Middle frontal gyrus (tissue), 1 donor: ENCODE measurements around the gene MED6.

ENCODE experiments used
- DNase-seq: peaks from one replicate; pipeline ENCODE4 v3.0.0-alpha.2; 2015; ENCODE audit warnings: low spot score; ENCODE audit errors: extremely low spot score

Gene MED6

DNA sequence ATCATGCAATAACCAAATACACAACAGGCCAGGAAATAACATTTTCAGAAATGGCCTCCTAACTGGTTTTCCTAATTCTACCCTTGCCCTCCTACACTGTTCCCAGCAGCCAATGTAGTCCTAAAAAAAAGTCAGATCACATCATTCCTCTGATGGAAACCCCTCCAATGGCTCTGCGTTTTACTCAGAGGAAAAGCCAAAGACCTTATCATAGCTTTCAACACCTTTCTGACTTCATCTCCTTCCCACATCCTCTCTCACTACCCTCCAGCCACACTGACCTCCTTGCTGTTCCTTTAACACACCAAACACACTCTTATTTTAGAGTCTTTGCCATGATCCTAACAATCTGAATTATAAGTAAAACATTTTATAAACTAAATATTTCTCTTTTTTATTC is 1.1 kb downstream of the MED6 start:
- no peak for DNase-seq

DNA sequence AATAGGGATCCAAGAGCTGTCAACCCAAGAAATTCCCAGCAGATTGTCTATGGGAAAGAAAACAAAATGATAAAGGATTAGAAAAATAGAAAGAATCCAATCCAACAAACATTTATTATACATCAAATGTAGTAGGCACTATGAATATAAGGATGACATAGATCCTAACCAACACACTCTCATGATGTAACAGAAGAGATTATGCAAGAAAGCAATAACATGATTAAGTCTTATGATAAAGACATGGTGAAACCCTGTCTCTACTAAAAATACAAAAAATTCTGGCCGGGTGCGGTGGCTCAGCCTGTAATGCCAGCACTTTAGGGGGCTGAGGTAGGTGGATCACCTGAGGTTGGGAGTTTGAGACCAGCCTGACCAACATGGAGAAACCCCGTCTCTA is 2.7 kb downstream of the MED6 start:
- no peak for DNase-seq

DNA sequence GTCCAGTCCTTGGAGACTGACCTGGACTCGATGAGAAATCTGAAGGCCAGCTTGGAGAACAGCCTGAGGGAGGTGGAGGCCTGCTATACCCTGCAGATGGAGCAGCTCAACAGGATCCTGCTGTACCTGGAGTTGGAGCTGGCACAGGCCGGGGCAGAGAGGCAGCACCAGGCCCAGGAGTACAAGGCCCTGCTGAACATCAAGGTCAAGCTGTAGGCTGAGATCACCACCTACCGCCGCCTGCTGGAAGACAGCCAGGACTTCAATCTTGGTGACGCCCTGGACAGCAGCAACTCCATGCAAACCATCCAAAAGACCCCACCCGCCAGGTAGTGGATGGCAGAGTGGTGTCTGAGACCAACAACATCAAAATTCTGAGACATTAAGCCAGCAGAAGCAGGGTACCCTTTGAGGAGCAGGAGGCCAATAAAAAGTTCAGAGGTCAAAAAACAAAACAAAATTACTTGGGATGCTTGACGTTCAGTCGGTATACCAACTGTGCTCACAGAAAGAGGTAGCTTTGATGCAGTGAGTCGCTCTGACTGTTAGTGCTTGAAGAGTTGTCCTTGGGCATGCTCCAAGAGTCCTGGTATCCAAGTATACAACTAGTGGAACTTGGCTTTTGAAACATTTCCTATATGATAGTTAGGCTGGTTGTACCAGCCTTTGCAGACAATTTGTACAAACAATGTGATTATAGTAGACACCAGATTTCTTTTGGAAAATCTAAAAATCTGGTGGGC is 4.8 kb downstream of the MED6 start:
- DNase-seq = no peak

DNA sequence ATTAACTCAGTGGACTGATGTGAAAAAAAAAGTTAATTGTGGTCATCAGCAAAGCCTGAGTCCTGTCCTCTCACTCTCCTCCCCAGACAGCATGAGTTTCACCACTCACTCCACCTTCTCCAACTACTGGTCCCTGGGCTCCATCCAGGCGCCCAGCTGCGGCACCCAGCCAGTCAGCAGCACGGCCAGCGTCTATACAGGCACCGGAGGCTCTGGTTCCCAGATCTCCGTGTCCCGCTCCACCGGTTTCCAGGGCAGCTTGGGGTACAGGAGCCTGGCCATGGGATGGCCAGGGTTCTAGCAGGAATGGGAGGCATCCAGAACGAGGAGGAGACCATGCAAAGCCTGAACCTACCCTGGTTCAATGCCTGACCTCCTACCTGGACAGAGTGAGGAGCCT is 6.0 kb downstream of the MED6 start:
- no peak for DNase-seq

DNA sequence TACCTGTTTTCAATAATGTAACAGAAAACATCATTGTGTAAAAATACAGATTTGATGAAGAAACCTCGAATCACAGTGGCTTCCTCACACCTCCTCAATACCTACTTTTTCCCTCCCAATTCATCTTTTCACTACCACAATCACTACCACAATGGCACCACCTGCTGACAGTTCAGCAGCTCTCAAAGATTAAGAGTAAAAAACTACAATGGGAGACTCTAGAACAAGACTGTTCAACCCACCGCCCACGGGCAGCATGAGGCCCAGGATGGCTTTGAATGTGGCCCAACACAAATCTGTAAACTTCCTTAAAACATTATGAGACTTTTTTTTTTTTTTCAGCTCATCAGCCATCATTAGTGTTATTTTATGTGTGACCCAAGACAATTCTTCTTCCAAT is 15.2 kb downstream of the MED6 start:
- DNase-seq = no peak

DNA sequence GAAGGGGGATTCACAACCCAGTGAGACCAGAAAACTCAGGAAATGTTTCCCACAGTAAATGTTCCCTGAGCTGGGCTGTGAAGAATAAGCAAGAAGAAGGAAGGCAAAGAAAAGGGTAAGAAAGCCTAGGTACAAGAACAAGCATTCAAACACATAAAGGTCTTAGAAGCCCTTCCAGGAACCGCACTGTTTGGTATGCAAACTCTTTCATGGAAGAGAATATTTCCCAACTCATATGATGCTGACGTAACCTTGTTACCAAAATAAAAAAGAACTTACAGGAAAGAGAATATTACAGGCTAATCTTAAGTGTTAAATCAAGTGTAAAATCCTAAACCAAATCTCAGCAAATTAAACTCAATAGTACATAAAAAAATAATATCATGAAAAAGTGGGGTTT is 23.6 kb downstream of the MED6 start:
- DNase-seq = no peak

DNA sequence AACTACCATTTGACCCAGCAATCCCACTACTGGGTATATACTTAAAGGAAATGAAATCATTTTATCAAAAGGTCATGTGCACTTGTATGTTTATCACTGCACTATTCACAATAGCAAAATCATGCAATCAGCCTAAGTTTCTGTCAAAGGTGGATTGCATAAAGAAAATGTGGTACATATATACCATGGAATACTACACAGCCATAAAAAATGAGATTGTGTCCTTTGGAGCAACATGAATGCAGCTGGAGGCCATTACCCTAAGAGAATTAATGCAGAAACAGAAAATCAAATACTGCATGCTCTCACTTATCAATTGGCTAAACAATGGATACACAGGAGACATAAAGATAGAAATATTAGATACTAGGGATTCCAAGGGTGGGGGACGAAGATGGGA is 27.4 kb downstream of the MED6 start:
- DNase-seq = no peak

DNA sequence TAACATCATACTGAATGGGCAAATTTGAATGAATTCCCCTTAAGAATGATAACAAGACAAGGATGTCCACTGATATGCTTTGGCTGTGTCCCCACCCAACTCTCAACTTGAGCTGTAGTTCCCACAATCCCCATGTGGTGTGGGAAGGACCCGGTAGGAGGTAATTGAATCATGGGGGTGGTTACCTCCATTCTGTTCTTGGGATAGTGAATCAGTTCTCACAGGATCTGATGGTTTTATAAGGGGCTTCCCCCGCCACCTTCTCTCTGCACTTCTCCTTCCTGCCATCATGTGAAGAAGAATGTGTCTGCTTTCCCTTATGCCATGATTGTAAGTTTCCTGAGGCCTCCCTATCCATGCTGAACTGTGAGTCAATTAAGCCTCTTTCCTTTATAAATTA is 29.3 kb downstream of the MED6 start:
- no peak for DNase-seq

DNA sequence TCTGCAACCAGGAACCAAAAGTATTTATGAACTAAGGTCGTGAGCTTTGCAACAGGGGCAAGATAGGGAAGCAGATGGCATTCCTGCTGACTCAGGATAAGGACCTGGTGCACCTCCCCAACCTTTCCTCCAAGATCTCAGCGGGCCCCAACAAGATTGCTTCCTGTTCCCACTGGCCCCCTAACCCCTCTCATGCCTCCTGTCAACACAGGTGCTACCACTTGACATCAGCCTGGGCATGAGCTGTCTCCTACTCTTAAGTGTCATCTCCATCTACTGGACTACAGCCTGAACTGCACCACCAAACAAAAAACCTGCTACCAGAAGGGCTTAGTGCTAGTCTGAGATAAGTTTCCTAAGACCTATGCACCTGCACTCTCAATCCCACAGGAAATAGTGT is 32.7 kb downstream of the MED6 start:
- no peak for DNase-seq

DNA sequence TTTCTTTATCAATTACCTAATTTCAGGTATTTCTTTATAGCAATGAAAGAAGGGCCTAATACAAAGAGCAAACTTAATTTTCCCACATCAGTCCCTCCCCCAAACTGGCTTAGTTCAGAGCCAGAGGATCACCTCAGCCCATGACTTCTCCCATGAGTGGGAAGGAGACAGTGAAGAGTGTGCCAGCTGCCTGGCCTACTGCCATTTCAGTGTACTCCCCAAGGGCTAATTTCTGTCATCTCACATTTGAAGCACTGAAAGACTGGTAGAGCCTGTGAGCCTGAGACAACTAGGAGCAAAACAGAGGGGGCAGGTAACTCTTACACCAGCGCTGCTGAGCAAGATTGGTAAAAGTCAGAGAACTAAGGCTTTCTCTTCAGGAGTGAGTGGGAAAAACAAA is 36.6 kb downstream of the MED6 start:
- no peak for DNase-seq

DNA sequence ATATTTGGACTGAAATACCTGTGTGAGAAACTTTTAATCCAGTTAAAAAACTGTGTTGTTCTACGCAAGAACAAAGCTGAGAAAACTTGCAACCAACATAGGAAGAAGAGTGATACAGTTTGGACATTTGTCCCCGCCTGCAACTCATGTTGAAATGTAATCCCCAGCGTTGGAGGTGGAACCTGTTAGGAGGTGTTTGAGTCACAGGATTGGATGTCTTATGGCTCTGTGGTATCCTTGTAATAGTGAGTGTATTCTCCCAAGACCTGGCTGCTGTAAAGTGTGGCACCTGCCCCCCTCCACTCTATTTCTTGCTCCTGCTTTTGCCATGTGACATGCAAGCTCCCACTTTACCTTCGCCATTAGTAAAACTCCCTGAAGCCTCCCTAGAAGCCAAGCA is 37.0 kb downstream of the MED6 start:
- no peak for DNase-seq

DNA sequence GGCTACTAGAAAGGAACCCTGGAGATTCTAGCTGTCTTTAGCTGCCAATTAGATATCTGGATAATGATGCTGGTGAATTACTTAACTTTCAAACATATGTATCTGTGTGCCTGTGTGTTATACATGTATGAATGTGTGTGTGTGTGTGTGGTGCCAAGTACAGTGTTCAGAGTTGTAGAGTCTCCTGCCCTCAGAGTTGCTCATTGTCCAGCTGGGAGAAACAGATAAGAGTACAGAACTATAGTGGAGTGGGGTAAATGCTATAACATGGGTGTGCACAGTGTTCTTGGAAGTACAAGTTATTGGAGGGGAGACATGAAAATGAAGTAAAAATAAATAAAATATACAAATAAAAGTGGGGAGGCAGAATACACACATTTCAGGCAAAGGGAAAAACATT is 42.1 kb downstream of the MED6 start:
- DNase-seq = no peak

DNA sequence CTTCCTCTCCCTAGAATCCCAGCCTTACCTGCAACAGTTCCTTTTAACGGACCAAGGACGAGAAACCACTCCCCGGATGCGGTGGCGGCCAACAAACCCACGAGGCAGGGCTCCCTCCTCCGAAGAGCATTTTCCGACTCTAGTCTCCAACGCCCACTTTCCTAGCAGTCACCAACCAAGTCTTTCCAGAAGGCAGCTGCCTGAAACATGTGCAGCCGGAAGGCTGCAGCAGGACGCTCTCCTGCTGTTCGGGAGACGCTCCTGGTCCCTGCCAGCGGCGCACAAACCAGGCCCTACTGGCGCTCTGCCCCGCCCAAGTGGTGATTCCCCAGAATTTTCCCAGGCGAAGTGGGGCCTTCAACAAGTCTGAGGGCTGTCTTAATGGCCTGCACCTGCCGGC is 44.6 kb downstream of the MED6 start:
- no peak for DNase-seq

DNA sequence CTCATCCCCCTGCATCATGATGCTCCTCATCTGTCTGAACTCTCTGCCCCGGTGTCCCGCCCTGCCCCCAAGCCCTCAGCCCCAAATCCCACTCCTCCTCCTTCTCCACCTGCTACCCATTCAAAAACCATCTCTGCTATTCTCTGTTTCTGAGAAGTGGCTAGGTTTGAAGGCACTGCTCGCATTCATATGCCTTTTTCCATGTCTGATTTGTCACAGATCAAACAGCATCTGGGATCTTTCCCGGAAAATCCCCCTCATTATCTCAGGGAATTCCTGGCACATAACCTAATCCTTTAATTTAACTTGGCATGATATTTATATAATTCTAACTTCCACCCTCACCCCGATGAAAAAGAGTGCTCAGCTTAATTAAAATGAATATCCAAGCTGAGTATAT is 62.4 kb downstream of the MED6 start:
- no peak for DNase-seq

DNA sequence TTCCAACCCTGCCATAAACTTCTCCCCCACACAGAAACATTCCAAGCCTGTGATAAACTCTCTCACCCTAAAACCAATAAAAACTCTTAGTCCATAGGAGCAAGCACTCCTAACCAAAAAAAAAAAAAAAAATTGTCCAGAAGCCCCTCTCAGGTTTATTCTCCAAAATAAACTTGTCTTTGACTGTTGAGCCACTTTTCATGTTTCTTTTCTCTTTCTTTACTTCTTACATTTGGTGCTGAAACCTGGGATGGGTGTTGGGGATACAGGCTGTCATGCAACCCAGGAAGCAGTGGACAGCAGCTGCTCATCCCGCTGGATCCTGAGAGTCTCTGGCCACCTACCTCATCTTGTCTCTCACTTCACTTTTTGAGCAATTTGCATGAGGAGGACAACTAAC is 63.6 kb downstream of the MED6 start:
- DNase-seq = no peak

DNA sequence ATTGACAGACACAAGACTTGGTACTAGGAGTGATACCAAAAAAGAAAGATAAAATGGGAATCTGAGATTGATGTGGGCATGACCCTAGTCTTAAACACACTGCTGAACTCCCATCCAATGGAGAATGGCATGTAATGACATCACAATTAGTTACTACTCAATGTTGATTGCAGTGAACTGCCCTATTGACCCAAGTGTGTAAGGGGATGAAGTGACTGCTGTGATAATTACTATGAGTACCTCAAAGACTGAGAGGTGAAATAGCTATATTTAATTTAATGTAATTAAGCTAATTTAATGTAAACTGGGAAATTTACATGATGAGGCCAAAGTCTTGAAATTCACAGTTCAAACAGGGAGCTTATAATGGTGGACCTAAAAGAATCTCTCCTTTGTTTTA is 65.6 kb downstream of the MED6 start, which contains the start of gene ADAM20:
Gene ADAM20 (minus strand): TSS at position 101 of the 400 bp plus-strand sequence. CDS start 10,247 bp downstream, outside the sequence.
- no peak for DNase-seq
